Nephron (organoid): ENCODE measurements around the gene CD48.

Experiments used
- H3K27ac Mint-ChIP-seq, 3 experiments: 2 replicates each; pipeline ENCODE4 v1.8.0; 2020; ENCODE audit warnings: mixed read lengths in 3 of 3, mild to moderate bottlenecking in 2 of 3, moderate library complexity in 1 of 3
- H3K27me3 Mint-ChIP-seq: 2 replicates; pipeline ENCODE4 v1.8.0; 2021; ENCODE audit warnings: low read depth, mild to moderate bottlenecking, moderate library complexity, mixed read lengths
- H3K36me3 Mint-ChIP-seq: 2 replicates; pipeline ENCODE4 v1.8.0; 2020; ENCODE audit warnings: low read depth, mixed read lengths
- H3K4me1 Mint-ChIP-seq: 2 replicates; pipeline ENCODE4 v1.8.0; 2020; ENCODE audit warnings: mixed read lengths
- H3K4me3 Mint-ChIP-seq, 3 experiments: 2 replicates each; pipeline ENCODE4 v1.8.0; 2020; ENCODE audit warnings: mild to moderate bottlenecking in 3 of 3, mixed read lengths in 3 of 3, moderate library complexity in 2 of 3
- H3K9me3 Mint-ChIP-seq: 2 replicates; pipeline ENCODE4 v1.8.0; 2020; ENCODE audit warnings: mixed read lengths
- TF ChIP-seq, protein P1 (sequence below), 3 experiments: fragments of 200-600 bp; sonication (generic); IDR thresholded peaks; one replicate each; pipeline ENCODE4 v1.5.0; 2021; ENCODE audit warnings: antibody characterized with exemption in 3 of 3; ENCODE audit not compliant: unreplicated experiment in 3 of 3

CD48 gene

DNA sequence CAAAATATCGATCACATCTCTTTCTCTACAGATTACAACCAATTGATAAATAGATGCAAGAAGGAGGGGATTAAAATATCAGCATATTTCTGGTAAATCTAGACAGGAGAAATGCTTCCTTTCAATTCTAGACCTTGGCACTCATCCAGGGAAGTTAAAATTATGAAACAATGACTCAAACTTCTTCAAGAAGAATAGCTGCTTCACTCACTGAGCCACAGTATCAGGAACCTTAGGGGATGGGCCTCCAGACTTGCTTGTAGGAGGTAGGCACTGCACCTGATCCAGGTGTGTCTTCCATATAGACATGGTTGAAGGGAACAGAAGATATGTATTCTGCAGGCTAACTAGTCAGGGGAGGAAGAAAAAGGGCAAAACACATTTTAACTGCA is 37.3 kb upstream of the CD48 start:
- no peak overlapping the region for H3K27ac Mint-ChIP-seq
- H3K9me3 Mint-ChIP-seq: no peaks in the 10 kb centered on the region
- no peaks in the 10 kb centered on the region for H3K36me3 Mint-ChIP-seq
- no peak overlapping the region for H3K4me3 Mint-ChIP-seq
- H3K27me3 Mint-ChIP-seq: peaks cover 11% of the 10 kb centered on the region
- peaks cover 15% of the 10 kb centered on the region for H3K4me1 Mint-ChIP-seq
- TF ChIP-seq, protein P1, sequence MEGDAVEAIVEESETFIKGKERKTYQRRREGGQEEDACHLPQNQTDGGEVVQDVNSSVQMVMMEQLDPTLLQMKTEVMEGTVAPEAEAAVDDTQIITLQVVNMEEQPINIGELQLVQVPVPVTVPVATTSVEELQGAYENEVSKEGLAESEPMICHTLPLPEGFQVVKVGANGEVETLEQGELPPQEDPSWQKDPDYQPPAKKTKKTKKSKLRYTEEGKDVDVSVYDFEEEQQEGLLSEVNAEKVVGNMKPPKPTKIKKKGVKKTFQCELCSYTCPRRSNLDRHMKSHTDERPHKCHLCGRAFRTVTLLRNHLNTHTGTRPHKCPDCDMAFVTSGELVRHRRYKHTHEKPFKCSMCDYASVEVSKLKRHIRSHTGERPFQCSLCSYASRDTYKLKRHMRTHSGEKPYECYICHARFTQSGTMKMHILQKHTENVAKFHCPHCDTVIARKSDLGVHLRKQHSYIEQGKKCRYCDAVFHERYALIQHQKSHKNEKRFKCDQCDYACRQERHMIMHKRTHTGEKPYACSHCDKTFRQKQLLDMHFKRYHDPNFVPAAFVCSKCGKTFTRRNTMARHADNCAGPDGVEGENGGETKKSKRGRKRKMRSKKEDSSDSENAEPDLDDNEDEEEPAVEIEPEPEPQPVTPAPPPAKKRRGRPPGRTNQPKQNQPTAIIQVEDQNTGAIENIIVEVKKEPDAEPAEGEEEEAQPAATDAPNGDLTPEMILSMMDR (IDR thresholded peaks at IDR 0.05; ENCODE audit: unreplicated experiment in 3 of 3): no peak

DNA sequence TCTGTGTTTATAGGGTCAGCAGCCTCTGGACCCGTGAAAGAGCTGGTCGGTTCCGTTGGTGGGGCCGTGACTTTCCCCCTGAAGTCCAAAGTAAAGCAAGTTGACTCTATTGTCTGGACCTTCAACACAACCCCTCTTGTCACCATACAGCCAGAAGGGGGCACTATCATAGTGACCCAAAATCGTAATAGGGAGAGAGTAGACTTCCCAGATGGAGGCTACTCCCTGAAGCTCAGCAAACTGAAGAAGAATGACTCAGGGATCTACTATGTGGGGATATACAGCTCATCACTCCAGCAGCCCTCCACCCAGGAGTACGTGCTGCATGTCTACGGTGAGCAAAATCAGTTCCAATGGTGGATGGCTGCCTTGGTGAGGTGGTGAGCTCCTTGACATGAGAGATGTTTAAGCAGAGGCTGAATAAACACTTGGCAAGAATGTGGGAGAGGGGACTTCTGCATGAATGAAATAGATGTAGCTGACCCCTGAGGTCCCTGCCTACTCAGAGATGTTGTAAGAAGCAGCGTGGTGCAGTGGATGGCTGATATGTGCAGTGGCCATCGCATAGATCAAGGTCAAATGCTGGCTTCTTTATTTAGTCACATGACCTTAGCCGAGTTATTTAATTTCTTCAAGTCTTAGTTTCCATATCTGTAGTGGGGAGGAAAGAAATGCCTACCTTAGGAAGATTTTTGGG is 36.7 kb upstream of the CD48 start:
- Mint-ChIP-seq H3K4me1 (peaks cover 15% of the 10 kb centered on the region), H3K4me3 (no peak overlapping the region), H3K27me3 (peaks cover 11% of the 10 kb centered on the region), H3K36me3 (no peaks in the 10 kb centered on the region), H3K9me3 (no peaks in the 10 kb centered on the region), H3K27ac (no peak overlapping the region)
- TF ChIP-seq, protein P1 (IDR thresholded peaks at IDR 0.05; ENCODE audit: unreplicated experiment in 3 of 3): no peak

DNA sequence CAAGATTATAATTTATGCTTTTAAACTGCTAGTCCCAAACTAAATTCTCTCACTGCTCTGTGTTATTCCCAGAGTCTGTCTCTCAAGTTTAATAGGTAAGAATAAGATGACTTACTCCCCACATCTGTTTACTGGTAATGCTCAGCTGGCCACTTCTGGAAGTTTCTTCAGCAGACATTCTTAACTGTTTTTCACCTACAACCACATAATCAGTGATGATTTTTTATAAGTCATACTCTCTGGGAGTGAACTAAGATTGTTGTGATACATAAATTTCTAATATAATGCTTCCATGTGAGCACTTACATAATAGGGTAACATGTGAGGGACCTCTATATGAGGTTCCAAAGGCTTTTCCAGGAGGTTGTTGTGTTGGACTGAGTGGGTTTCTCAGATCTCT is 36.1 kb upstream of the CD48 start:
- Mint-ChIP-seq H3K4me3 (no peak overlapping the region), H3K4me1 (peaks cover 9% of the 10 kb centered on the region), H3K27me3 (peaks cover 11% of the 10 kb centered on the region), H3K9me3 (no peaks in the 10 kb centered on the region), H3K27ac (no peak overlapping the region), H3K36me3 (no peaks in the 10 kb centered on the region)
- TF ChIP-seq, protein P1 (IDR thresholded peaks at IDR 0.05; ENCODE audit: unreplicated experiment in 3 of 3): no peak

DNA sequence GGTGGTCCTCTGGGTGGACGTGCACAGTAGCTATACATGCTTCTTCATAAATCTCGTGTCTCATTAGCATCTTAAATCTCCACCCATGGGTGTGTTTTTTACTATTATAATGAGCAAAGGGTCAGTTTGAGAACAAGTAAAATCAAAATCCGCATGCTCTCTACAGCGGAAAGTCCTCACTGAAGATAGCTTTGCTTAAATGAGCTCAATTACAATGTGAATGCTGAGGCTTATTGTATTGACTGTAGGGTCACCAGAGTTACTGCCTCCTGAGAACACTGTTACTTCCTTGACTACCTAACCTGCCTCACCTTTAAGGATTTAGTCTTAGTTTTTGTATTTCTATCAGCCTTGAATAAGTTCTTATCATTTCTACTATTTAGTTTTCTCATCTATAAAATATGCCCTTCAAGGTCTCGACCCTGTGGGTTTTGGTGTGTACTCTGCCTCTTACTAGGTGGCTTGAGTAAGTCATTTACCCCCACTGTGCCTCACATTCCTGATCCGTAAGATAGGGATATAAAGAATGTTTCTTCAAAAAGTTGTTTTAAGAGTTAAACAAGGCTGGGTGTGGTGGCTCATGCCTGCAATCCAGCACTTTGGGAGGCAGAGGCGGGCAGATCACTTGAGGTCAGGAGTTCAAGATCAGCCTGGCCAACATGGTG is 35.3 kb upstream of the CD48 start:
- Mint-ChIP-seq H3K36me3 (no peaks in the 10 kb centered on the region), H3K27me3 (peaks cover 11% of the 10 kb centered on the region), H3K4me1 (peaks cover 5% of the 10 kb centered on the region), H3K4me3 (no peak overlapping the region), H3K27ac (no peak overlapping the region), H3K9me3 (no peaks in the 10 kb centered on the region)
- TF ChIP-seq, protein P1 (IDR thresholded peaks at IDR 0.05; ENCODE audit: unreplicated experiment in 3 of 3): no peak

DNA sequence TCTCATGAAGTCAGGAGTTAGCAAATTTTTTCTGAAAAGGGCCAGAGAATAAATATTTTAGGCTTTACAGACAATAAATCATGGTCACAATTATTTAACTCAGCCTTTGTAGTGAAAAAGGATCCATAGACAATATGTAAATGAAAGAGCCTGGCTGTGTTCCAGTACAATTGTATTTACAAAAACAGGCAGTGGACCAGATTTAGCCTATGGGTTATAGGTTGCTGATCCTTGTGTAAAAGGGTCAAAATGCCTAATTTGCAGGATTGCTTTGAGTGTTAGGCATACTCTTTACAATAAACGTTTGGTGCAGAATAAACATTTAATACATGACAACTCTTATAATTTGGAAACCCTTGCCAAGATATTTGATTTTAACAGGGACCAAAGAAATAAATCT is 33.9 kb upstream of the CD48 start:
- no peak overlapping the region for H3K4me3 Mint-ChIP-seq
- H3K9me3 Mint-ChIP-seq: no peaks in the 10 kb centered on the region
- TF ChIP-seq, protein P1 (IDR thresholded peaks at IDR 0.05; ENCODE audit: unreplicated experiment in 3 of 3): no peak
- no peak overlapping the region for H3K27ac Mint-ChIP-seq
- peaks cover 5% of the 10 kb centered on the region for H3K4me1 Mint-ChIP-seq
- H3K36me3 Mint-ChIP-seq: no peaks in the 10 kb centered on the region
- peaks cover 7% of the 10 kb centered on the region for H3K27me3 Mint-ChIP-seq
